Measurements from ENCODE around the gene MMP7. TPM values are rescaled to one million over a fixed set of nuclear protein-coding genes. Genes with fewer than 3 reads are reported as not detected.

Gene MMP7
- polyA plus RNA-seq, 2 of the 4 experiments (the other 2 are of a cell fraction), result 8.9 to 54.8 TPM

GRCh38 chr11:102485095-102485722 lies 45.3 kb downstream of the MMP7 start:
- H3K9me3 ChIP-seq, result no peaks in the 10 kb centered on the region
- no peak overlapping the region for H3K4me3 ChIP-seq
- DNase-seq (ENCODE audit: low read depth in 1 of 2, low spot score in 1 of 2), result no peak
- CTCF ChIA-PET, result interaction anchor here (1.2 to 1.5 kb wide), 2 partner anchors 11 to 182 kb away, joined by 3 read pairs; no protein-coding TSS in a partner anchor
- H3K4me2 ChIP-seq, result peak overlapping the region; percentile 45; the same call in 2 of the 3 replicates
- TF ChIP-seq KDM1A (IDR thresholded peaks at IDR 0.05; ENCODE audit: low read depth) (no peak), HES2 (IDR thresholded peaks at IDR 0.05) (no peak)
- no peak for FAIRE-seq
- H3K4me1 ChIP-seq, result peaks cover 23% of the 10 kb centered on the region; the same call in 2 of the 3 replicates
- POLR2A ChIA-PET, result no interaction called here
- ATAC-seq, result no peak
- 52% methylated on average over 2 of the region's 2 CpGs for WGBS (ENCODE audit: missing lambda C conversion rate)
- peak overlapping the region; percentile 37 to 53; a peak in 3 of 6 replicates for H3K27ac ChIP-seq

DNA sequence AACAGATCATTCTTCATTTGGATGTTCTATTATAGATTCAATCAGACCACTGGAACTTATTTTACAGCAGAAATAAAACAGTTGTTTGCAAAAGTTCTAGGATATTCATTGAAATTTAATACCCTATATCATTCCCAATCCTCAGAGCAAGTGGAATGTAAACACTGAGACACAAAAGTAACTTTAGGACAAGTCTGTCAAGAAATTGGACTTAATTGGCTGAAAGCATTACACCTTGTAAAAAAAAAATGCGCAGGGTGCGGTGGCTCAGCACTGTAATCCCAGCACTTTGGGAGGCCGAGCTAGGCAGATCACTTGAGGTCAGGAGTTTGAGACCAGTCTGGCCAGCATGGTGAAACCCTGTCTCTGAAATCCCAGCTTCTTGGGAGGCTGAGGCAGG lies 48.1 kb downstream of the MMP7 start:
- Histone ChIP-seq H3K9me3 (no peaks in the 10 kb centered on the region), H3K4me3 (no peak overlapping the region), H3K27ac (no peak overlapping the region), H3K4me2 (no peak overlapping the region), H3K4me1 (peaks cover 14% of the 10 kb centered on the region; the same call in 2 of the 3 replicates)
- ChIA-PET POLR2A (no interaction called here), CTCF (no interaction called here)
- ATAC-seq (no peak), FAIRE-seq (no peak), DNase-seq (ENCODE audit: low read depth in 1 of 2, low spot score in 1 of 2) (no peak)
- WGBS (ENCODE audit: missing lambda C conversion rate), result 90% methylated on average over 2 of the region's 3 CpGs
- TF ChIP-seq, protein P1, sequence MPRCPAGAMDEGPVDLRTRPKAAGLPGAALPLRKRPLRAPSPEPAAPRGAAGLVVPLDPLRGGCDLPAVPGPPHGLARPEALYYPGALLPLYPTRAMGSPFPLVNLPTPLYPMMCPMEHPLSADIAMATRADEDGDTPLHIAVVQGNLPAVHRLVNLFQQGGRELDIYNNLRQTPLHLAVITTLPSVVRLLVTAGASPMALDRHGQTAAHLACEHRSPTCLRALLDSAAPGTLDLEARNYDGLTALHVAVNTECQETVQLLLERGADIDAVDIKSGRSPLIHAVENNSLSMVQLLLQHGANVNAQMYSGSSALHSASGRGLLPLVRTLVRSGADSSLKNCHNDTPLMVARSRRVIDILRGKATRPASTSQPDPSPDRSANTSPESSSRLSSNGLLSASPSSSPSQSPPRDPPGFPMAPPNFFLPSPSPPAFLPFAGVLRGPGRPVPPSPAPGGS (IDR thresholded peaks at IDR 0.05), result no peak

DNA sequence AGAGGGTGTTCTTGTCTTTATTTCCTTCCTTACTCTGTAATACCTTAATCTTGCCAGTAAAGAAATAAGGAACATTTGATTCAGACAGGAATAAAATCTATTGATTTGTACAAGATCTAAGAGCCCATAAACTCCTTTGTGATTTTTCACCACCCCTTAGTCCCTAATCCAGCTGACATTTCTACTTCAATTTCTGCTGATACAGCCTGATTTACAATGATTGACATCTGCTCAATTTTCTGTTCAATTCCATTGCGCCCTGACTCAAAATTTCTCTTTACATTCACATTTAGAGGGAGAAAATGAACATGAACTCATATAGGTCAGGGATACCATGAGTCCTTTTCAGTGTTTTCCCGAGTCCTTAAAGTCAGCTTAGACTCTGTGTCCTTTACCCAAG lies 50.8 kb downstream of the MMP7 start:
- CTCF ChIA-PET, result interaction anchor here (0.6 to 1.5 kb wide), 3 partner anchors 16 to 135 kb away, joined by 3 to 4 read pairs (median 4); no protein-coding TSS in a partner anchor
- POLR2A ChIA-PET, result no interaction called here
- 84% methylated on average over 2 of the region's 2 CpGs for WGBS (ENCODE audit: missing lambda C conversion rate)

GRCh38 chr11:102478673-102479299 lies 51.8 kb downstream of the MMP7 start:
- H3K9me3 ChIP-seq, result no peaks in the 10 kb centered on the region
- H3K4me2 ChIP-seq, result no peak overlapping the region
- no peak for DNase-seq (ENCODE audit: low read depth in 1 of 2, low spot score in 1 of 2)
- ChIA-PET POLR2A (no interaction called here), CTCF (interaction anchor here (1.5 kb wide), 1 partner anchor 88 kb away, joined by 4 read pairs; no protein-coding TSS in a partner anchor)
- WGBS (ENCODE audit: missing lambda C conversion rate), result 92% methylated on average over 1 of the region's 1 CpG
- peaks cover 13% of the 10 kb centered on the region; the same call in 2 of the 3 replicates for H3K4me1 ChIP-seq
- no peak for ATAC-seq
- TF ChIP-seq POLR2A (IDR thresholded peaks at IDR 0.05; ENCODE audit: low read length) (no peak), KDM1A (IDR thresholded peaks at IDR 0.05; ENCODE audit: low read depth) (no peak), FOSL2 (IDR thresholded peaks at IDR 0.05) (no peak), FOSL2 (CRISPR knock-in tag; IDR thresholded peaks at IDR 0.05) (no peak), MAZ (IDR thresholded peaks at IDR 0.05; ENCODE audit: borderline replicate concordance, low read depth, low read length) (no peak), BHLHE40 (IDR thresholded peaks at IDR 0.05; ENCODE audit: low read depth, low read length) (no peak), MAFK (IDR thresholded peaks at IDR 0.05; ENCODE audit: partially characterized antibody) (no peak), ZFP36 (IDR thresholded peaks at IDR 0.05; ENCODE audit: borderline replicate concordance, partially characterized antibody) (no peak), POLR2AphosphoS2 (conservative IDR thresholded peaks at IDR 0.05; ENCODE audit: low read length) (no peak), USF2 (IDR thresholded peaks at IDR 0.05) (no peak)
- FAIRE-seq, result no peak
- H3K4me3 ChIP-seq, result no peak overlapping the region
- H3K27ac ChIP-seq, result no peak overlapping the region

More for the DNA sequence above, 50.8 kb downstream of the MMP7 start:
- ATAC-seq, result no peak
- H3K4me1 ChIP-seq, result peaks cover 13% of the 10 kb centered on the region; the same call in 2 of the 3 replicates
- no peak overlapping the region for H3K4me3 ChIP-seq
- peak; percentile 79 for TF ChIP-seq MAFK (IDR thresholded peaks at IDR 0.05; ENCODE audit: partially characterized antibody)
- TF ChIP-seq, protein P2, sequence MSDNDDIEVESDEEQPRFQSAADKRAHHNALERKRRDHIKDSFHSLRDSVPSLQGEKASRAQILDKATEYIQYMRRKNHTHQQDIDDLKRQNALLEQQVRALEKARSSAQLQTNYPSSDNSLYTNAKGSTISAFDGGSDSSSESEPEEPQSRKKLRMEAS (IDR thresholded peaks at IDR 0.05), result no peak
- no peaks in the 10 kb centered on the region for H3K9me3 ChIP-seq
- no peak for FAIRE-seq
- H3K4me2 ChIP-seq, result no peak overlapping the region
- no peak for DNase-seq (ENCODE audit: low read depth in 1 of 2, low spot score in 1 of 2)
- H3K27ac ChIP-seq, result no peak overlapping the region

Data from A549 (cell line).